ENCODE results near the gene GPN2.
A peak's percentile ranks its signal among the peaks of the same experiment; 100 is the strongest.

Gene GPN2

GRCh38 chr1:26829184-26829911 is 60.7 kb downstream of the GPN2 start:
- no peak overlapping the region for H3K4me3 ChIP-seq (replicated peaks; ENCODE audit: insufficient read depth, low read length)

GRCh38 chr1:26828411-26828991 is 61.6 kb downstream of the GPN2 start:
- Histone ChIP-seq H3K27ac (replicated peaks) (peak overlapping the region; percentile 6; the same call in 1 of the 2 replicates), H3K4me3 (replicated peaks; ENCODE audit: insufficient read depth, low read length) (no peak overlapping the region), H3K27me3 (ENCODE audit: insufficient read depth, poor library complexity, severe bottlenecking) (no peaks in the 10 kb centered on the region)
- DNase-seq (ENCODE audit: low read depth in 1 of 2, low spot score in 1 of 2), result peak in 1 of 2 experiments; percentile 29
- TF ChIP-seq SPI1 (IDR thresholded peaks at IDR 0.05; ENCODE audit: borderline replicate concordance, low read depth) (no peak; the same call in 1 of the 2 replicates), POLR2AphosphoS5 (IDR thresholded peaks at IDR 0.05; ENCODE audit: low read depth) (no peak), CTCF (IDR thresholded peaks at IDR 0.05; ENCODE audit: insufficient read depth, low read length) (no peak), GABPA (IDR thresholded peaks at IDR 0.05; ENCODE audit: low read depth) (no peak)
- TF ChIP-seq, protein P1, sequence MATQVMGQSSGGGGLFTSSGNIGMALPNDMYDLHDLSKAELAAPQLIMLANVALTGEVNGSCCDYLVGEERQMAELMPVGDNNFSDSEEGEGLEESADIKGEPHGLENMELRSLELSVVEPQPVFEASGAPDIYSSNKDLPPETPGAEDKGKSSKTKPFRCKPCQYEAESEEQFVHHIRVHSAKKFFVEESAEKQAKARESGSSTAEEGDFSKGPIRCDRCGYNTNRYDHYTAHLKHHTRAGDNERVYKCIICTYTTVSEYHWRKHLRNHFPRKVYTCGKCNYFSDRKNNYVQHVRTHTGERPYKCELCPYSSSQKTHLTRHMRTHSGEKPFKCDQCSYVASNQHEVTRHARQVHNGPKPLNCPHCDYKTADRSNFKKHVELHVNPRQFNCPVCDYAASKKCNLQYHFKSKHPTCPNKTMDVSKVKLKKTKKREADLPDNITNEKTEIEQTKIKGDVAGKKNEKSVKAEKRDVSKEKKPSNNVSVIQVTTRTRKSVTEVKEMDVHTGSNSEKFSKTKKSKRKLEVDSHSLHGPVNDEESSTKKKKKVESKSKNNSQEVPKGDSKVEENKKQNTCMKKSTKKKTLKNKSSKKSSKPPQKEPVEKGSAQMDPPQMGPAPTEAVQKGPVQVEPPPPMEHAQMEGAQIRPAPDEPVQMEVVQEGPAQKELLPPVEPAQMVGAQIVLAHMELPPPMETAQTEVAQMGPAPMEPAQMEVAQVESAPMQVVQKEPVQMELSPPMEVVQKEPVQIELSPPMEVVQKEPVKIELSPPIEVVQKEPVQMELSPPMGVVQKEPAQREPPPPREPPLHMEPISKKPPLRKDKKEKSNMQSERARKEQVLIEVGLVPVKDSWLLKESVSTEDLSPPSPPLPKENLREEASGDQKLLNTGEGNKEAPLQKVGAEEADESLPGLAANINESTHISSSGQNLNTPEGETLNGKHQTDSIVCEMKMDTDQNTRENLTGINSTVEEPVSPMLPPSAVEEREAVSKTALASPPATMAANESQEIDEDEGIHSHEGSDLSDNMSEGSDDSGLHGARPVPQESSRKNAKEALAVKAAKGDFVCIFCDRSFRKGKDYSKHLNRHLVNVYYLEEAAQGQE (IDR thresholded peaks at IDR 0.05; ENCODE audit: insufficient replicate concordance, low read depth), result no peak

More at GRCh38 chr1:26829184-26829911, 60.7 kb downstream of the GPN2 start:
- no peaks in the 10 kb centered on the region for H3K27me3 ChIP-seq (ENCODE audit: insufficient read depth, poor library complexity, severe bottlenecking)
- no peak for TF ChIP-seq CTCF (IDR thresholded peaks at IDR 0.05; ENCODE audit: insufficient read depth, low read length)
- no peak for DNase-seq (ENCODE audit: low read depth in 1 of 2, low spot score in 1 of 2)
- 0 out of 2 replicates have a peak overlapping the region, but pooled peaks have one; percentile 6 for H3K27ac ChIP-seq (replicated peaks)

- peak overlapping the region; percentile 78 for H3K4me3 ChIP-seq (replicated peaks; ENCODE audit: insufficient read depth, low read length)
- DNase-seq (ENCODE audit: low read depth in 1 of 2, low spot score in 1 of 2), result no peak
- H3K27me3 ChIP-seq (ENCODE audit: insufficient read depth, poor library complexity, severe bottlenecking), result no peaks in the 10 kb centered on the region
- no peak for TF ChIP-seq GABPA (IDR thresholded peaks at IDR 0.05; ENCODE audit: low read depth)
- TF ChIP-seq SPI1 (IDR thresholded peaks at IDR 0.05; ENCODE audit: borderline replicate concordance, low read depth), result no peak
- TF ChIP-seq, protein P1 (IDR thresholded peaks at IDR 0.05; ENCODE audit: insufficient replicate concordance, low read depth), result no peak
- no peak for TF ChIP-seq POLR2AphosphoS5 (IDR thresholded peaks at IDR 0.05; ENCODE audit: low read depth)
- TF ChIP-seq CTCF (IDR thresholded peaks at IDR 0.05; ENCODE audit: insufficient read depth, low read length), result no peak
- no peak overlapping the region for H3K27ac ChIP-seq (replicated peaks)
Observed at GRCh38 chr1:26827663-26828062, 62.4 kb downstream of the GPN2 start.
